Astrocyte (in vitro differentiated cells and primary cell): Measurements from ENCODE around the gene RAB37. TPM values are rescaled to one million over a fixed set of nuclear protein-coding genes. Genes with fewer than 3 reads are reported as not detected.

Source experiments
- DNase-seq: peaks from one replicate; pipeline ENCODE4 v3.0.0-alpha.2; 2010; ENCODE audit warnings: low read depth
- FAIRE-seq: peaks from 2 replicates; lab custom pipeline; 2011; peaks lifted over from hg19 to GRCh38; lab: Jason Lieb, UNC
- H2AFZ ChIP-seq: 2 replicates; pipeline ENCODE4 v1.6.0; 2012; ENCODE audit warnings: low read depth, low read length, inconsistent platforms
- H3K27ac ChIP-seq: 2 replicates; pipeline ENCODE4 v1.5.1; 2011; ENCODE audit warnings: low read depth, low read length, inconsistent platforms
- H3K27me3 ChIP-seq: 2 replicates; pipeline ENCODE4 v1.6.0; 2011; ENCODE audit warnings: low read length, inconsistent platforms; ENCODE audit not compliant: insufficient read depth
- H3K36me3 ChIP-seq: 2 replicates; pipeline ENCODE4 v1.5.1; 2011; ENCODE audit warnings: low read length, inconsistent platforms; ENCODE audit not compliant: insufficient read depth
- H3K4me1 ChIP-seq: 2 replicates; pipeline ENCODE4 v1.5.1; 2011; ENCODE audit warnings: low read length, inconsistent platforms; ENCODE audit not compliant: insufficient read depth
- H3K4me2 ChIP-seq: 2 replicates; pipeline ENCODE4 v1.6.0; 2012; ENCODE audit warnings: low read length, inconsistent platforms
- H3K4me3 ChIP-seq: 2 replicates; pipeline ENCODE4 v1.5.1; 2011; ENCODE audit warnings: low read depth, mild to moderate bottlenecking, low read length, inconsistent platforms; ENCODE audit not compliant: insufficient read depth
- H3K79me2 ChIP-seq: 2 replicates; pipeline ENCODE4 v1.6.0; 2012; ENCODE audit warnings: mild to moderate bottlenecking, low read length, inconsistent platforms; ENCODE audit not compliant: insufficient read depth
- H3K9ac ChIP-seq: 2 replicates; pipeline ENCODE4 v1.6.0; 2012; ENCODE audit warnings: mild to moderate bottlenecking, low read length, inconsistent platforms
- H3K9me3 ChIP-seq: 2 replicates; pipeline ENCODE4 v1.5.1; 2012; ENCODE audit warnings: low read depth, mild to moderate bottlenecking, low read length, inconsistent platforms; ENCODE audit not compliant: insufficient read depth
- H4K20me1 ChIP-seq: 2 replicates; pipeline ENCODE4 v1.6.0; 2012; ENCODE audit warnings: low read length, inconsistent platforms; ENCODE audit not compliant: insufficient read depth
- H3K27ac Mint-ChIP-seq: one replicate; pipeline ENCODE4 v1.8.0; 2021; ENCODE audit warnings: mild to moderate bottlenecking, mixed read lengths; ENCODE audit not compliant: unreplicated experiment
- H3K27me3 Mint-ChIP-seq: one replicate; pipeline ENCODE4 v1.8.0; 2021; ENCODE audit warnings: low read depth, mixed read lengths; ENCODE audit not compliant: unreplicated experiment
- H3K36me3 Mint-ChIP-seq: one replicate; pipeline ENCODE4 v1.8.0; 2021; ENCODE audit warnings: low read depth, mixed read lengths; ENCODE audit not compliant: unreplicated experiment
- H3K4me1 Mint-ChIP-seq: one replicate; pipeline ENCODE4 v1.8.0; 2021; ENCODE audit warnings: low read depth, mixed read lengths; ENCODE audit not compliant: unreplicated experiment
- H3K4me3 Mint-ChIP-seq: one replicate; pipeline ENCODE4 v1.8.0; 2021; ENCODE audit warnings: mild to moderate bottlenecking, moderate library complexity, mixed read lengths; ENCODE audit not compliant: unreplicated experiment
- H3K9me3 Mint-ChIP-seq: one replicate; pipeline ENCODE4 v1.8.0; 2021; ENCODE audit warnings: mild to moderate bottlenecking, mixed read lengths; ENCODE audit not compliant: unreplicated experiment
- CTCF ChIP-seq: IDR thresholded peaks from 2 replicates; pipeline ENCODE4 v1.5.1; 2011; ENCODE audit warnings: low read depth, mild to moderate bottlenecking, inconsistent platforms, low read length, moderate library complexity; ENCODE audit not compliant: insufficient read depth
- EZH2 ChIP-seq: IDR thresholded peaks from 2 replicates; pipeline ENCODE4 v1.6.1; 2012; ENCODE audit warnings: mild to moderate bottlenecking, low read length, inconsistent platforms; ENCODE audit not compliant: insufficient read depth
- total RNA-seq: library from RNA; stranded (reverse); gene quantifications from 2 replicates; pipeline ENCODE4 v1.2.1, GENCODE V29; 2021

RAB37 gene
- total RNA-seq, 1 donor from 2014 or later, result 0.77 TPM

DNA sequence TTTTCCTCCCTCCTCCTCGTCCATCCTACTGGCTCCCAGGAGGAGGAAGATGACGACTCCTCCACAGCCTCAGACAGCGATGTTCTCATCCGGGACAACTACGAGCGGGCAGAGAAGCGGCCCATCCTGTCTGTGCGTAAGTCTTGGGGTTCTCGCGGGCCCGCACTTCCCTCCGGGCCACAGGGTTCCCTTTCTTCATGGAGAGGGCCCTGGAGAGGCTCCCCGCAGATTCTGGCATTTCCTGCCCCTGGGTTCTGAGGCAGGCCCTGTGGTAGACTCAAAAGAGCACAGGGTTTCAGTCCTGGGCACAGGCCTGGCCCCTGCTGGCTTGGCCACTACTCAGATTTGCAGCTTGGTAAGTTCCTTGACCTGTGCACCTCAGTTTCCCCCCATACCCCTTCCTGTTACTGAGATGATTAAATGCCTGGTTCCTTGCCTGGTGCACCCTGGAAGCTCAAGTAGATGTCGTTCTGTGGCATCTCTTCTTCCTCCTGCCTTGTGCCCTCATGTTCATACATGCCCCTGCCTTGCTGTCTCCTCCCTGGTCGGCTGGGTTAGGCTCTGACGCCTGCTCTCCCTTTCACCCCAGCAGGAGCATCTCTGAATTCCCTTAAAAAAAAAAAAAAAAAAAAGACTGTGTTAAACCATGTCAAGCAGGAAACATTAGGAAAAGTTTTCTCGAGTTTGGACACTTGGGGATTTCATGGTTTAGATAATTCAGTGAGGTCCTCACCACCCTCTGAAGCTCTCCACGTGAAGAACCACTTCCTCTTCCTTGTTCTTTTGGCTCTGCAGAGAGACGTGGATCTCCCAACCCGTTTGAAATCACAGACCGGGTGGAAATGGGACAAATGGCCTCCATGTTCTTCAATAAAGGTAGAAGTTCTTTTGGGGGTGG lies 53.4 kb downstream of the RAB37 start:
- Histone ChIP-seq H3K27ac (no peak overlapping the region), H3K27me3 (no peaks in the 10 kb centered on the region), H2AFZ (no peak overlapping the region), H3K4me1 (no peaks in the 10 kb centered on the region), H3K4me3 (no peak overlapping the region), H4K20me1 (peaks cover 33% of the 10 kb centered on the region), H3K9ac (no peak overlapping the region), H3K79me2 (peaks cover under 1% of the 10 kb centered on the region), H3K36me3 (peaks cover 23% of the 10 kb centered on the region), H3K4me2 (no peak overlapping the region), H3K9me3 (no peaks in the 10 kb centered on the region)
- DNase-seq (no peak), FAIRE-seq (no peak)
- Mint-ChIP-seq H3K9me3 (no peaks in the 10 kb centered on the region), H3K4me1 (no peaks in the 10 kb centered on the region), H3K27ac (no peak overlapping the region), H3K27me3 (no peaks in the 10 kb centered on the region), H3K36me3 (peaks cover 24% of the 10 kb centered on the region), H3K4me3 (no peak overlapping the region)
- TF ChIP-seq EZH2 (no peak), CTCF (no peak)

- peaks cover 23% of the 10 kb centered on the region for H3K36me3 ChIP-seq
- Mint-ChIP-seq H3K4me3 (no peak overlapping the region), H3K9me3 (no peaks in the 10 kb centered on the region)
Measured at GRCh38 chr17:74792586-74793105, 55.6 kb downstream of the RAB37 start.

More at GRCh38 chr17:74792586-74793105, 55.6 kb downstream of the RAB37 start:
- no peak for FAIRE-seq
- Histone ChIP-seq H3K4me3 (no peak overlapping the region), H3K9ac (no peak overlapping the region), H3K9me3 (no peaks in the 10 kb centered on the region), H4K20me1 (peaks cover 33% of the 10 kb centered on the region), H3K27ac (no peak overlapping the region), H3K27me3 (no peaks in the 10 kb centered on the region), H3K79me2 (no peaks in the 10 kb centered on the region), H2AFZ (no peak overlapping the region), H3K4me2 (no peak overlapping the region), H3K4me1 (peaks cover 6% of the 10 kb centered on the region)
- TF ChIP-seq CTCF (no peak), EZH2 (no peak)
- no peak overlapping the region for H3K27ac Mint-ChIP-seq
- H3K27me3 Mint-ChIP-seq, result no peaks in the 10 kb centered on the region
- peaks cover under 1% of the 10 kb centered on the region for H3K4me1 Mint-ChIP-seq
- peaks cover 24% of the 10 kb centered on the region for H3K36me3 Mint-ChIP-seq
- DNase-seq, result no peak
